H9 (cell line): ENCODE data around the gene RNASEH2B. TPM values are rescaled to one million over a fixed set of nuclear protein-coding genes. Genes with fewer than 3 reads are reported as not detected.

ENCODE experiments used
- DNase-seq: peaks from one replicate; pipeline ENCODE4 v3.0.0-alpha.2; 2017
- H2AFZ ChIP-seq: one replicate; pipeline ENCODE4 v1.6.1; 2013; ENCODE audit warnings: mild to moderate bottlenecking, low read length, control low read depth, moderate library complexity
- H2AK5ac ChIP-seq: 2 replicates; pipeline ENCODE4 v1.6.1; 2013; ENCODE audit warnings: low read length, control low read depth, mixed read lengths; ENCODE audit not compliant: insufficient read length
- H2BK120ac ChIP-seq: one replicate; pipeline ENCODE4 v1.6.1; 2013; ENCODE audit warnings: low read depth, mild to moderate bottlenecking, low read length, control low read depth, inconsistent platforms; ENCODE audit not compliant: poor library complexity, severe bottlenecking
- H2BK12ac ChIP-seq: 2 replicates; pipeline ENCODE4 v1.6.1; 2013; ENCODE audit warnings: low read length, control low read depth, mixed read lengths, low read depth; ENCODE audit not compliant: insufficient read length
- H2BK15ac ChIP-seq: 2 replicates; pipeline ENCODE4 v1.6.1; 2013; ENCODE audit warnings: low read depth, low read length, control low read depth
- H2BK20ac ChIP-seq: one replicate; pipeline ENCODE4 v1.6.1; 2013; ENCODE audit warnings: low read depth, mild to moderate bottlenecking, low read length, control low read depth, inconsistent platforms; ENCODE audit not compliant: poor library complexity, severe bottlenecking
- H2BK5ac ChIP-seq: 2 replicates; pipeline ENCODE4 v1.6.1; 2013; ENCODE audit warnings: low read length, control low read depth, mixed read lengths; ENCODE audit not compliant: insufficient read length
- H3K14ac ChIP-seq: 2 replicates; pipeline ENCODE4 v1.6.1; 2013; ENCODE audit warnings: low read length, control low read depth; ENCODE audit not compliant: insufficient read depth
- H3K18ac ChIP-seq: 2 replicates; pipeline ENCODE4 v1.6.1; 2013; ENCODE audit warnings: low read depth, mild to moderate bottlenecking, mixed read lengths, low read length, control low read depth; ENCODE audit not compliant: insufficient read length
- H3K23ac ChIP-seq: 2 replicates; pipeline ENCODE4 v1.6.1; 2013; ENCODE audit warnings: low read length, control low read depth, mixed read lengths, low read depth; ENCODE audit not compliant: insufficient read length
- H3K23me2 ChIP-seq: 2 replicates; pipeline ENCODE4 v1.6.1; 2013; ENCODE audit warnings: low read depth, mild to moderate bottlenecking, mixed read lengths, low read length, control low read depth; ENCODE audit not compliant: insufficient read length, poor library complexity, severe bottlenecking
- H3K27ac ChIP-seq: 2 replicates; pipeline ENCODE4 v1.5.1; 2013; ENCODE audit warnings: low read length, control low read depth, mixed read lengths, low read depth; ENCODE audit not compliant: insufficient read length
- H3K27me3 ChIP-seq: 2 replicates; pipeline ENCODE4 v1.6.1; 2013; ENCODE audit warnings: low read length, control low read depth, inconsistent platforms; ENCODE audit not compliant: insufficient read depth
- H3K4ac ChIP-seq: 2 replicates; pipeline ENCODE4 v1.6.1; 2013; ENCODE audit warnings: low read depth, mild to moderate bottlenecking, control low read depth, inconsistent platforms, low read length, moderate library complexity
- H3K4me1 ChIP-seq: 2 replicates; pipeline ENCODE4 v1.6.1; 2013; ENCODE audit warnings: low read length, control low read depth, inconsistent platforms; ENCODE audit not compliant: insufficient read depth
- H3K4me2 ChIP-seq: 2 replicates; pipeline ENCODE4 v1.6.1; 2013; ENCODE audit warnings: low read length, control low read depth, mixed read lengths; ENCODE audit not compliant: insufficient read length, insufficient read depth
- H3K56ac ChIP-seq: 2 replicates; pipeline ENCODE4 v1.6.1; 2013; ENCODE audit warnings: low read depth, mild to moderate bottlenecking, mixed read lengths, low read length, control low read depth; ENCODE audit not compliant: insufficient read length
- H3K79me1 ChIP-seq: 2 replicates; pipeline ENCODE4 v1.6.1; 2013; ENCODE audit warnings: low read depth, mild to moderate bottlenecking, moderate library complexity, low read length, control low read depth, inconsistent platforms; ENCODE audit not compliant: insufficient read depth, poor library complexity, severe bottlenecking
- H3K79me2 ChIP-seq: 2 replicates; pipeline ENCODE4 v1.6.1; 2013; ENCODE audit warnings: low read length, control low read depth, inconsistent platforms; ENCODE audit not compliant: insufficient read depth
- H3K9ac ChIP-seq: 2 replicates; pipeline ENCODE4 v1.6.1; 2013; ENCODE audit warnings: low read length, control low read depth, mixed read lengths; ENCODE audit not compliant: insufficient read length; ENCODE audit errors: extremely low read depth
- H3K9me3 ChIP-seq: one replicate; pipeline ENCODE4 v1.6.1; 2013; ENCODE audit warnings: low read depth, low read length, inconsistent platforms; ENCODE audit not compliant: control insufficient read depth
- H3T11ph ChIP-seq: one replicate; pipeline ENCODE4 v1.6.1; 2013; ENCODE audit warnings: mild to moderate bottlenecking, low read length, control low read depth, inconsistent platforms
- H4K20me1 ChIP-seq: one replicate; pipeline ENCODE4 v1.6.1; 2013; ENCODE audit not compliant: control insufficient read depth, insufficient read length, insufficient read depth
- H4K5ac ChIP-seq: 2 replicates; pipeline ENCODE4 v1.6.1; 2013; ENCODE audit warnings: low read depth, mild to moderate bottlenecking, mixed read lengths, low read length, control low read depth; ENCODE audit not compliant: insufficient read length
- H4K8ac ChIP-seq: replicated peaks from 2 replicates; pipeline ENCODE4 v1.6.1; 2013; ENCODE audit warnings: low read length, control low read depth, mixed read lengths, low read depth; ENCODE audit not compliant: insufficient read length
- H4K91ac ChIP-seq: 2 replicates; pipeline ENCODE4 v1.6.1; 2013; ENCODE audit warnings: low read depth, mild to moderate bottlenecking, moderate library complexity, mixed read lengths, low read length, control low read depth; ENCODE audit not compliant: insufficient read length
- H3K27ac Mint-ChIP-seq, 3 experiments: 2 replicates in 2 of 3; 3 replicates in 1 of 3; pipeline ENCODE4 v1.8.0; 2020 to 2021; ENCODE audit warnings: mixed read lengths in 3 of 3, mild to moderate bottlenecking in 1 of 3, moderate library complexity in 1 of 3
- H3K27me3 Mint-ChIP-seq: 2 replicates; pipeline ENCODE4 v1.8.0; 2021; ENCODE audit warnings: low read depth, mild to moderate bottlenecking, moderate library complexity, mixed read lengths
- H3K36me3 Mint-ChIP-seq, 3 experiments: 2 replicates in 2 of 3; 3 replicates in 1 of 3; pipeline ENCODE4 v1.8.0; 2020 to 2021; ENCODE audit warnings: low read depth in 3 of 3, mixed read lengths in 3 of 3; ENCODE audit not compliant: insufficient read depth in 1 of 3
- H3K4me1 Mint-ChIP-seq, 2 experiments: 2 replicates each; pipeline ENCODE4 v1.8.0; 2020; ENCODE audit warnings: mixed read lengths in 2 of 2
- H3K4me3 Mint-ChIP-seq, 2 experiments: 2 replicates in 1 of 2; 3 replicates in 1 of 2; pipeline ENCODE4 v1.8.0; 2020 to 2021; ENCODE audit warnings: mild to moderate bottlenecking in 2 of 2, mixed read lengths in 2 of 2, moderate library complexity in 1 of 2
- H3K9me3 Mint-ChIP-seq, 2 experiments: 2 replicates in 1 of 2; 3 replicates in 1 of 2; pipeline ENCODE4 v1.8.0; 2020; ENCODE audit warnings: mild to moderate bottlenecking in 2 of 2, mixed read lengths in 2 of 2, moderate library complexity in 1 of 2
- WGBS: extraction: QIAGEN DNeasy Blood & Tissue Kit; methylation state at CpG from one replicate; pipeline ENCODE4 v1.1.7; 2013; ENCODE audit warnings: missing lambda C conversion rate, low lambda C conversion rate, mixed read lengths; ENCODE audit not compliant: insufficient read length; ENCODE audit errors: extremely low coverage; 5-methylcytosine and 5-hydroxymethylcytosine counted together
- total RNA-seq: library from RNA; stranded (reverse); gene quantifications from 2 replicates; pipeline ENCODE4 v1.2.1, GENCODE V29; 2021
- TF ChIP-seq, protein P1 (sequence below): fragments of 200-600 bp; sonication (generic); conservative IDR thresholded peaks from 3 replicates; pipeline ENCODE4 v1.8.0; 2021; ENCODE audit warnings: antibody characterized with exemption, mild to moderate bottlenecking

RNASEH2B gene
- total RNA-seq, 1 experiment from 2014 or later, result 53.9 TPM

DNA sequence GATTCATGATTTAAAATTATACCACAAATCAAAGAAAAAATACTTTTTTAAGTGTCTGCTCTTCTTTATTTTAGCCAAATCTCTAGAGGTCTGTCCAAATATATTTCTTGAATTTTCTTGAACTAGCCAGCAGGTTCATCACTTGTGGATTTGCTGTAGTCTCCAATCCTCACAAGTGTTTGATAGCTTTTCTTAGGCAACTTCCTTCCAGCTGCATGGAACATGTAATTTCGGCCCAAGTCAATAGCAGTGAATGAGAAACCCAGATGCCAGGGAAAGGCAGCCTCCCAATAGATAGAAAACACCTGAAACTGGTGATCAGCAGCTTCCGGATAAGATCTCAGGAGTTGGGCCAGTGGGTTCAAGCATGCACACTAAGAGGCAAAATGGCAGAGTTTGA, 15.6 kb upstream of the RNASEH2B start:
- Histone ChIP-seq H3K14ac (no peak overlapping the region), H3K4ac (no peak overlapping the region), H3K56ac (no peak overlapping the region), H4K5ac (no peak overlapping the region), H2BK5ac (no peak overlapping the region), H3K9me3 (no peaks in the 10 kb centered on the region), H2AK5ac (no peak overlapping the region), H3K9ac (no peak overlapping the region), H3K27me3 (no peaks in the 10 kb centered on the region), H4K91ac (no peak overlapping the region), H4K8ac (no peak overlapping the region), H3K4me1 (peaks cover 13% of the 10 kb centered on the region; the same call in 1 of the 2 replicates), H3K79me2 (no peaks in the 10 kb centered on the region), H3K4me2 (no peak overlapping the region), H3K18ac (no peak overlapping the region), H2BK120ac (no peak overlapping the region), H3T11ph (no peak overlapping the region), H2BK20ac (no peak overlapping the region), H3K27ac (no peak overlapping the region), H3K23ac (no peak overlapping the region), H3K79me1 (no peaks in the 10 kb centered on the region), H2BK12ac (no peak overlapping the region), H4K20me1 (no peaks in the 10 kb centered on the region), H3K23me2 (no peaks in the 10 kb centered on the region), H2AFZ (no peak overlapping the region), H2BK15ac (no peak overlapping the region)
- DNase-seq, result no peak
- Mint-ChIP-seq H3K9me3 (no peaks in the 10 kb centered on the region), H3K27ac (peak overlapping the region in 2 of 3 experiments; percentile 5 to 38; a peak in 2 of 7 replicates), H3K36me3 (no peaks in the 10 kb centered on the region; a peak in 1 of 7 replicates), H3K27me3 (0 out of 2 replicates have a peak, but pooled peaks cover 2% of the 10 kb centered on the region), H3K4me1 (peaks cover 31 to 33% of the 10 kb centered on the region in 2 experiments), H3K4me3 (peak overlapping the region in 1 of 2 experiments; percentile 2; a peak in 1 of 5 replicates)
- WGBS, result no CpG with 5 or more reads among the region's 2 CpGs
- TF ChIP-seq, protein P1, sequence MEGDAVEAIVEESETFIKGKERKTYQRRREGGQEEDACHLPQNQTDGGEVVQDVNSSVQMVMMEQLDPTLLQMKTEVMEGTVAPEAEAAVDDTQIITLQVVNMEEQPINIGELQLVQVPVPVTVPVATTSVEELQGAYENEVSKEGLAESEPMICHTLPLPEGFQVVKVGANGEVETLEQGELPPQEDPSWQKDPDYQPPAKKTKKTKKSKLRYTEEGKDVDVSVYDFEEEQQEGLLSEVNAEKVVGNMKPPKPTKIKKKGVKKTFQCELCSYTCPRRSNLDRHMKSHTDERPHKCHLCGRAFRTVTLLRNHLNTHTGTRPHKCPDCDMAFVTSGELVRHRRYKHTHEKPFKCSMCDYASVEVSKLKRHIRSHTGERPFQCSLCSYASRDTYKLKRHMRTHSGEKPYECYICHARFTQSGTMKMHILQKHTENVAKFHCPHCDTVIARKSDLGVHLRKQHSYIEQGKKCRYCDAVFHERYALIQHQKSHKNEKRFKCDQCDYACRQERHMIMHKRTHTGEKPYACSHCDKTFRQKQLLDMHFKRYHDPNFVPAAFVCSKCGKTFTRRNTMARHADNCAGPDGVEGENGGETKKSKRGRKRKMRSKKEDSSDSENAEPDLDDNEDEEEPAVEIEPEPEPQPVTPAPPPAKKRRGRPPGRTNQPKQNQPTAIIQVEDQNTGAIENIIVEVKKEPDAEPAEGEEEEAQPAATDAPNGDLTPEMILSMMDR, result no peak
